Astrocyte (in vitro differentiated cells and primary cell): ENCODE measurements around the gene AZI2. TPM values are rescaled to one million over a fixed set of nuclear protein-coding genes. Genes with fewer than 3 reads are reported as not detected.
A peak's percentile ranks its signal among the peaks of the same experiment; 100 is the strongest.

Source experiments
- DNase-seq: peaks from one replicate; pipeline ENCODE4 v3.0.0-alpha.2; 2010; ENCODE audit warnings: low read depth
- FAIRE-seq: peaks from 2 replicates; lab custom pipeline; 2011; peaks lifted over from hg19 to GRCh38; lab: Jason Lieb, UNC
- H2AFZ ChIP-seq: 2 replicates; pipeline ENCODE4 v1.6.0; 2012; ENCODE audit warnings: low read depth, low read length, inconsistent platforms
- H3K27ac ChIP-seq: 2 replicates; pipeline ENCODE4 v1.5.1; 2011; ENCODE audit warnings: low read depth, low read length, inconsistent platforms
- H3K27me3 ChIP-seq: 2 replicates; pipeline ENCODE4 v1.6.0; 2011; ENCODE audit warnings: low read length, inconsistent platforms; ENCODE audit not compliant: insufficient read depth
- H3K36me3 ChIP-seq: 2 replicates; pipeline ENCODE4 v1.5.1; 2011; ENCODE audit warnings: low read length, inconsistent platforms; ENCODE audit not compliant: insufficient read depth
- H3K4me1 ChIP-seq: 2 replicates; pipeline ENCODE4 v1.5.1; 2011; ENCODE audit warnings: low read length, inconsistent platforms; ENCODE audit not compliant: insufficient read depth
- H3K4me2 ChIP-seq: 2 replicates; pipeline ENCODE4 v1.6.0; 2012; ENCODE audit warnings: low read length, inconsistent platforms
- H3K4me3 ChIP-seq: 2 replicates; pipeline ENCODE4 v1.5.1; 2011; ENCODE audit warnings: low read depth, mild to moderate bottlenecking, low read length, inconsistent platforms; ENCODE audit not compliant: insufficient read depth
- H3K79me2 ChIP-seq: 2 replicates; pipeline ENCODE4 v1.6.0; 2012; ENCODE audit warnings: mild to moderate bottlenecking, low read length, inconsistent platforms; ENCODE audit not compliant: insufficient read depth
- H3K9ac ChIP-seq: 2 replicates; pipeline ENCODE4 v1.6.0; 2012; ENCODE audit warnings: mild to moderate bottlenecking, low read length, inconsistent platforms
- H3K9me3 ChIP-seq: 2 replicates; pipeline ENCODE4 v1.5.1; 2012; ENCODE audit warnings: low read depth, mild to moderate bottlenecking, low read length, inconsistent platforms; ENCODE audit not compliant: insufficient read depth
- H4K20me1 ChIP-seq: 2 replicates; pipeline ENCODE4 v1.6.0; 2012; ENCODE audit warnings: low read length, inconsistent platforms; ENCODE audit not compliant: insufficient read depth
- H3K27ac Mint-ChIP-seq: one replicate; pipeline ENCODE4 v1.8.0; 2021; ENCODE audit warnings: mild to moderate bottlenecking, mixed read lengths; ENCODE audit not compliant: unreplicated experiment
- H3K27me3 Mint-ChIP-seq: one replicate; pipeline ENCODE4 v1.8.0; 2021; ENCODE audit warnings: low read depth, mixed read lengths; ENCODE audit not compliant: unreplicated experiment
- H3K36me3 Mint-ChIP-seq: one replicate; pipeline ENCODE4 v1.8.0; 2021; ENCODE audit warnings: low read depth, mixed read lengths; ENCODE audit not compliant: unreplicated experiment
- H3K4me1 Mint-ChIP-seq: one replicate; pipeline ENCODE4 v1.8.0; 2021; ENCODE audit warnings: low read depth, mixed read lengths; ENCODE audit not compliant: unreplicated experiment
- H3K4me3 Mint-ChIP-seq: one replicate; pipeline ENCODE4 v1.8.0; 2021; ENCODE audit warnings: mild to moderate bottlenecking, moderate library complexity, mixed read lengths; ENCODE audit not compliant: unreplicated experiment
- H3K9me3 Mint-ChIP-seq: one replicate; pipeline ENCODE4 v1.8.0; 2021; ENCODE audit warnings: mild to moderate bottlenecking, mixed read lengths; ENCODE audit not compliant: unreplicated experiment
- CTCF ChIP-seq: IDR thresholded peaks from 2 replicates; pipeline ENCODE4 v1.5.1; 2011; ENCODE audit warnings: low read depth, mild to moderate bottlenecking, inconsistent platforms, low read length, moderate library complexity; ENCODE audit not compliant: insufficient read depth
- EZH2 ChIP-seq: IDR thresholded peaks from 2 replicates; pipeline ENCODE4 v1.6.1; 2012; ENCODE audit warnings: mild to moderate bottlenecking, low read length, inconsistent platforms; ENCODE audit not compliant: insufficient read depth
- total RNA-seq: library from RNA; stranded (reverse); gene quantifications from 2 replicates; pipeline ENCODE4 v1.2.1, GENCODE V29; 2021

AZI2 gene
- total RNA-seq, 1 donor from 2014 or later, result 99.1 TPM

GRCh38 chr3:28317438-28318022 is 31.1 kb downstream of the AZI2 start:
- Mint-ChIP-seq H3K27ac (no peak overlapping the region), H3K9me3 (no peaks in the 10 kb centered on the region), H3K36me3 (no peaks in the 10 kb centered on the region), H3K4me3 (no peak overlapping the region), H3K4me1 (peaks cover 4% of the 10 kb centered on the region), H3K27me3 (no peaks in the 10 kb centered on the region)
- Histone ChIP-seq H3K4me1 (no peaks in the 10 kb centered on the region), H3K79me2 (no peaks in the 10 kb centered on the region), H4K20me1 (no peaks in the 10 kb centered on the region), H3K27ac (no peak overlapping the region), H3K4me2 (no peak overlapping the region), H3K36me3 (peaks cover 3% of the 10 kb centered on the region), H3K9ac (no peak overlapping the region), H3K9me3 (no peaks in the 10 kb centered on the region), H2AFZ (no peak overlapping the region), H3K27me3 (no peaks in the 10 kb centered on the region), H3K4me3 (no peak overlapping the region)
- DNase-seq, result peak; percentile 10
- no peak for FAIRE-seq
- TF ChIP-seq EZH2 (no peak), CTCF (peak; percentile 56)

GRCh38 chr3:28316226-28316625 is 32.4 kb downstream of the AZI2 start:
- no peaks in the 10 kb centered on the region for H3K36me3 Mint-ChIP-seq
- no peak overlapping the region for H3K4me3 ChIP-seq
- H3K79me2 ChIP-seq, result no peaks in the 10 kb centered on the region
- H3K4me2 ChIP-seq, result no peak overlapping the region
- no peak for TF ChIP-seq CTCF
- TF ChIP-seq EZH2, result no peak
- H3K27ac Mint-ChIP-seq, result no peak overlapping the region
- no peaks in the 10 kb centered on the region for H3K9me3 ChIP-seq
- peak; percentile 8 for DNase-seq
- no peaks in the 10 kb centered on the region for H3K27me3 ChIP-seq
- H3K4me1 ChIP-seq, result no peaks in the 10 kb centered on the region
- no peak overlapping the region for H2AFZ ChIP-seq
- no peak overlapping the region for H3K4me3 Mint-ChIP-seq
- H3K36me3 ChIP-seq, result peaks cover 3% of the 10 kb centered on the region
- no peaks in the 10 kb centered on the region for H3K27me3 Mint-ChIP-seq
- no peak overlapping the region for H3K27ac ChIP-seq
- no peaks in the 10 kb centered on the region for H3K4me1 Mint-ChIP-seq
- no peaks in the 10 kb centered on the region for H4K20me1 ChIP-seq
- no peak for FAIRE-seq
- no peak overlapping the region for H3K9ac ChIP-seq
- H3K9me3 Mint-ChIP-seq, result no peaks in the 10 kb centered on the region

GRCh38 chr3:28315711-28316110 is 32.9 kb downstream of the AZI2 start:
- H4K20me1 ChIP-seq, result no peaks in the 10 kb centered on the region
- H3K27me3 ChIP-seq, result no peaks in the 10 kb centered on the region
- H2AFZ ChIP-seq, result no peak overlapping the region
- H3K36me3 Mint-ChIP-seq, result no peaks in the 10 kb centered on the region
- peaks cover 3% of the 10 kb centered on the region for H3K36me3 ChIP-seq
- TF ChIP-seq CTCF, result no peak
- H3K27ac ChIP-seq, result no peak overlapping the region
- H3K4me3 Mint-ChIP-seq, result no peak overlapping the region
- DNase-seq (no peak), FAIRE-seq (no peak)
- no peaks in the 10 kb centered on the region for H3K27me3 Mint-ChIP-seq
- H3K79me2 ChIP-seq, result no peaks in the 10 kb centered on the region
- no peaks in the 10 kb centered on the region for H3K4me1 ChIP-seq
- H3K4me2 ChIP-seq, result no peak overlapping the region
- H3K9me3 Mint-ChIP-seq, result no peaks in the 10 kb centered on the region
- H3K4me1 Mint-ChIP-seq, result no peaks in the 10 kb centered on the region
- H3K9ac ChIP-seq, result no peak overlapping the region
- H3K9me3 ChIP-seq, result no peaks in the 10 kb centered on the region
- no peak overlapping the region for H3K27ac Mint-ChIP-seq
- H3K4me3 ChIP-seq, result no peak overlapping the region
